Stimulated activated CD8-positive, alpha-beta memory T cell treated with anti-CD3 and anti-CD28 coated beads, Interleukin-15, amount 100 ng/mL, for 4 hours (primary cell): ENCODE data around the gene DACT3.

ENCODE experiments used
- DNase-seq, 2 donors: peaks; one replicate each; pipeline ENCODE4 v3.0.0-alpha.2; 2020; ENCODE audit warnings: low read depth in 2 of 2

Gene DACT3

GRCh38 chr19:46611776-46612175, 49.2 kb downstream of the DACT3 start:
- DNase-seq, result no peak

- no peak for DNase-seq
Measured at GRCh38 chr19:46610851-46611770, 49.9 kb downstream of the DACT3 start.

GRCh38 chr19:46610413-46610775, 50.6 kb downstream of the DACT3 start:
- DNase-seq, result no peak

- no peak for DNase-seq
Measured at GRCh38 chr19:46609511-46610412, 51.2 kb downstream of the DACT3 start.

GRCh38 chr19:46608581-46609345, 52.2 kb downstream of the DACT3 start:
- DNase-seq, result no peak

GRCh38 chr19:46608178-46608577, 52.8 kb downstream of the DACT3 start:
- no peak for DNase-seq

GRCh38 chr19:46607448-46607841, 53.5 kb downstream of the DACT3 start:
- no peak for DNase-seq

GRCh38 chr19:46606681-46607447, 54.1 kb downstream of the DACT3 start:
- DNase-seq, result no peak

GRCh38 chr19:46606019-46606418, 55.0 kb downstream of the DACT3 start:
- no peak for DNase-seq

GRCh38 chr19:46605356-46605821, 55.6 kb downstream of the DACT3 start:
- DNase-seq, result no peak

GRCh38 chr19:46604781-46605355, 56.1 kb downstream of the DACT3 start:
- no peak for DNase-seq

GRCh38 chr19:46603752-46604231, 57.2 kb downstream of the DACT3 start:
- no peak for DNase-seq

GRCh38 chr19:46603195-46603637, 57.8 kb downstream of the DACT3 start:
- DNase-seq, result no peak

- DNase-seq, result peak; percentile 46 to 54
Measured at GRCh38 chr19:46602392-46603194, 58.4 kb downstream of the DACT3 start.

GRCh38 chr19:46601318-46602224, 59.4 kb downstream of the DACT3 start, which contains the start of gene CALM3:
Gene CALM3 (plus strand): TSS chr19:46601330. CDS start chr19:46601435, 105 bp downstream.
- DNase-seq, result no peak

- DNase-seq, result peak; percentile 91 to 92
Measured at GRCh38 chr19:46600384-46601317, 60.3 kb downstream of the DACT3 start.

- no peak for DNase-seq
Measured at GRCh38 chr19:46599716-46600373, 61.1 kb downstream of the DACT3 start.
